HFFc6 (cell line): ENCODE measurements around the gene LITAFD. TPM values are rescaled to one million over a fixed set of nuclear protein-coding genes. Genes with fewer than 3 reads are reported as not detected.

ENCODE experiments used
- DNase-seq: peaks from one replicate; pipeline ENCODE4 v3.0.0-alpha.2; 2018
- H3K27ac Mint-ChIP-seq: 2 replicates; pipeline ENCODE4 v1.8.0; 2020; ENCODE audit warnings: mild to moderate bottlenecking, mixed read lengths
- H3K27me3 Mint-ChIP-seq: 2 replicates; pipeline ENCODE4 v1.8.0; 2021; ENCODE audit warnings: mild to moderate bottlenecking, moderate library complexity, mixed read lengths; ENCODE audit not compliant: insufficient read depth
- H3K36me3 Mint-ChIP-seq: 2 replicates; pipeline ENCODE4 v1.8.0; 2021; ENCODE audit warnings: low read depth, mixed read lengths
- H3K4me1 Mint-ChIP-seq: 2 replicates; pipeline ENCODE4 v1.8.0; 2020; ENCODE audit warnings: low read depth, mixed read lengths
- H3K4me3 Mint-ChIP-seq: 2 replicates; pipeline ENCODE4 v1.8.0; 2020; ENCODE audit warnings: mild to moderate bottlenecking, moderate library complexity, mixed read lengths
- H3K9me3 Mint-ChIP-seq: 2 replicates; pipeline ENCODE4 v1.8.0; 2020; ENCODE audit warnings: mild to moderate bottlenecking, mixed read lengths
- CTCF ChIP-seq: fragments of 200-600 bp; sonication (generic); IDR thresholded peaks from 2 replicates; pipeline ENCODE4 v1.5.0; 2021; ENCODE audit warnings: antibody characterized with exemption, mild to moderate bottlenecking
- total RNA-seq, 6 experiments: library from RNA; stranded (reverse); fragmentation: NEBNext Ultra II Directional; extraction: Animal tissue kit (Norgen Biotek cat#: 25700); gene quantifications; 2 replicates in 1 of 6; 3 replicates in 5 of 6; pipeline ENCODE4 v1.2.3, GENCODE V29; 2021

Gene LITAFD
- total RNA-seq, 6 experiments from 2014 or later, result not detected

GRCh38 chr16:8878523-8878911 is 3.6 kb upstream of the LITAFD start:
- no peaks in the 10 kb centered on the region for H3K36me3 Mint-ChIP-seq
- no peaks in the 10 kb centered on the region for H3K9me3 Mint-ChIP-seq
- DNase-seq, result peak; percentile 80
- H3K27me3 Mint-ChIP-seq, result no peaks in the 10 kb centered on the region
- H3K4me1 Mint-ChIP-seq, result peaks cover 29% of the 10 kb centered on the region
- no peak for TF ChIP-seq CTCF
- peak overlapping the region; percentile 64 for H3K27ac Mint-ChIP-seq
- peak overlapping the region; percentile 25 for H3K4me3 Mint-ChIP-seq

GRCh38 chr16:8880839-8881510 is 1.2 kb upstream of the LITAFD start:
- peaks cover 7% of the 10 kb centered on the region for H3K27me3 Mint-ChIP-seq
- H3K27ac Mint-ChIP-seq, result no peak overlapping the region
- H3K36me3 Mint-ChIP-seq, result no peaks in the 10 kb centered on the region
- H3K4me1 Mint-ChIP-seq, result peaks cover 47% of the 10 kb centered on the region
- H3K4me3 Mint-ChIP-seq, result no peak overlapping the region
- no peaks in the 10 kb centered on the region for H3K9me3 Mint-ChIP-seq
- no peak for DNase-seq
- no peak for TF ChIP-seq CTCF

GRCh38 chr16:8882725-8883377 is 700 bp downstream of the LITAFD start:
- H3K4me1 Mint-ChIP-seq, result peaks cover 58% of the 10 kb centered on the region
- H3K9me3 Mint-ChIP-seq, result no peaks in the 10 kb centered on the region
- no peak overlapping the region; the same call in 1 of the 2 replicates for H3K27ac Mint-ChIP-seq
- peaks cover 6% of the 10 kb centered on the region for H3K36me3 Mint-ChIP-seq
- no peak for DNase-seq
- no peak overlapping the region for H3K4me3 Mint-ChIP-seq
- TF ChIP-seq CTCF, result no peak
- peaks cover 7% of the 10 kb centered on the region for H3K27me3 Mint-ChIP-seq

- peak; percentile 56 for DNase-seq
- no peaks in the 10 kb centered on the region for H3K9me3 Mint-ChIP-seq
- peak overlapping the region; percentile 84 for H3K27ac Mint-ChIP-seq
- peak; percentile 59 for TF ChIP-seq CTCF
- H3K36me3 Mint-ChIP-seq, result peaks cover 11% of the 10 kb centered on the region
- peak overlapping the region; percentile 55 for H3K4me3 Mint-ChIP-seq
- H3K27me3 Mint-ChIP-seq, result peaks cover 13% of the 10 kb centered on the region
- peaks cover 45% of the 10 kb centered on the region for H3K4me1 Mint-ChIP-seq
Measured at GRCh38 chr16:8885674-8886592, 3.8 kb downstream of the LITAFD start.

GRCh38 chr16:8886593-8887430 is 4.7 kb downstream of the LITAFD start:
- peak overlapping the region; percentile 34; the same call in 1 of the 2 replicates for H3K4me3 Mint-ChIP-seq
- no peak for DNase-seq
- peaks cover 45% of the 10 kb centered on the region for H3K4me1 Mint-ChIP-seq
- peaks cover 13% of the 10 kb centered on the region for H3K27me3 Mint-ChIP-seq
- H3K36me3 Mint-ChIP-seq, result peaks cover 17% of the 10 kb centered on the region
- TF ChIP-seq CTCF, result no peak
- peak overlapping the region; percentile 84 for H3K27ac Mint-ChIP-seq
- no peaks in the 10 kb centered on the region for H3K9me3 Mint-ChIP-seq
